HFF-Myc (cell line): Measurements from ENCODE around the gene CLNK.

ENCODE experiments used
- DNase-seq: peaks from one replicate; pipeline ENCODE4 v3.0.0-alpha.2; 2011; ENCODE audit warnings: low read depth; ENCODE audit errors: extremely low read depth
- H3K4me3 ChIP-seq: replicated peaks from 2 replicates; pipeline ENCODE4 v1.5.1; 2011; ENCODE audit warnings: low read depth, mild to moderate bottlenecking, control low read depth, low read length
- CTCF ChIP-seq: IDR thresholded peaks from 2 replicates; pipeline ENCODE4 v1.5.1; 2012; ENCODE audit warnings: mild to moderate bottlenecking, low read depth, low read length, control low read depth; ENCODE audit errors: missing control alignments

The CLNK gene

GRCh38 chr4:10587697-10588096 lies 96.9 kb downstream of the CLNK start:
- DNase-seq = no peak
- TF ChIP-seq CTCF = no peak
- no peak overlapping the region for H3K4me3 ChIP-seq

- H3K4me3 ChIP-seq = no peak overlapping the region
- no peak for TF ChIP-seq CTCF
Measured at GRCh38 chr4:10587296-10587695, 97.3 kb downstream of the CLNK start.

GRCh38 chr4:10584042-10584441 lies 100.5 kb downstream of the CLNK start:
- no peak overlapping the region for H3K4me3 ChIP-seq
- peak; percentile 19 for DNase-seq

More at GRCh38 chr4:10587296-10587695, 97.3 kb downstream of the CLNK start:
- DNase-seq = no peak

GRCh38 chr4:10582951-10583350 lies 101.6 kb downstream of the CLNK start:
- DNase-seq = no peak
- no peak overlapping the region for H3K4me3 ChIP-seq
- TF ChIP-seq CTCF = no peak

More at GRCh38 chr4:10584042-10584441, 100.5 kb downstream of the CLNK start:
- no peak for TF ChIP-seq CTCF

- TF ChIP-seq CTCF = peak; percentile 84
- no peak overlapping the region for H3K4me3 ChIP-seq
- peak; percentile 21 for DNase-seq
Measured at GRCh38 chr4:10582059-10582686, 102.4 kb downstream of the CLNK start.

- no peak for DNase-seq
- no peak for TF ChIP-seq CTCF
Measured at GRCh38 chr4:10581022-10581421, 103.5 kb downstream of the CLNK start.

GRCh38 chr4:10579648-10580047 lies 104.9 kb downstream of the CLNK start:
- H3K4me3 ChIP-seq = no peak overlapping the region
- TF ChIP-seq CTCF = no peak
- no peak for DNase-seq

More at GRCh38 chr4:10581022-10581421, 103.5 kb downstream of the CLNK start:
- no peak overlapping the region for H3K4me3 ChIP-seq
